ENCODE data around the gene ZNF334. TPM values are rescaled to one million over a fixed set of nuclear protein-coding genes. Genes with fewer than 3 reads are reported as not detected.

The ZNF334 gene
- total RNA-seq, 1 experiment from 2014 or later: 19.5 TPM

DNA sequence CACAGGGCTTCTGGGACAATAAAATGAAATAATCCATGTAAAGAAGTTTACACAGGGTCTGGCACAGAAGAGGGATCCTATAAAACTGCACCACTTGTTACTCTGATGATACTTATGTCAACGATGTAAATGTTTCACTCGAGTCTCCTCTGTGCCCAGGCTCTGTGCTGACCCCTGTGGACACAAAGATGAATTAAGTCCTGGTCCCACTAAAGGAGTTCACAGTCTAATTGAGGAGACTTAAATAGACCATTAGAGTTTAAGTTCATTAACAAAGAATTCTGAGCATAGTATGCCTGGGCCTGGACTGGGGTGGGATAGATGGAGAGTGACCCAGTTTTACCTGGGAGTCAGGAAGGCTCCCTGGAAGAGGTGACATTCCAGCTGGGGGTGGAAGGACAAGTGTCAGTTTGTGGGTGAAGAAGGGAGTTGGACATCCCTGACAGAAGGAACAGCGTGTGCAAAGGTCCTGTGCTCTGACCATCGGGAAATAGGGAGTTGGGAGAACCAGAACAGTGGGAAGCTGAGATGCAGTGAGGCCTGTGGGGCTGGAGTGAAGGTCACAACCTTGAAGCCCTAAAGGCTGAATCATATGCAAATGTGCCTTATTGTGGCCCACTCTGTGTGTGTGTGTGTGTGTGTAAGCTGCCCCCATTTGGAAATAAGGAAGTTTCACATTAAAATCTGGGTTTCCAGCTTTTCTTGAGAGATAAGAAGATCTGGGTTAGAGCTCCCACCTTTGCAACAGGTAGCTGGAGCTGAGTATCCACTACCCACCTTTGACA, 36.0 kb upstream of the ZNF334 start:
- H3K23me2 ChIP-seq (ENCODE audit: insufficient read length, low read depth, low read length, poor library complexity, severe bottlenecking): no peaks in the 10 kb centered on the region
- no peak overlapping the region for H4K8ac ChIP-seq (replicated peaks; ENCODE audit: insufficient read length, low read depth, low read length)
- H3K9me3 ChIP-seq (ENCODE audit: control insufficient read depth, low read depth, low read length): no peaks in the 10 kb centered on the region
- DNase-seq: no peak
- H3K27me3 ChIP-seq (ENCODE audit: insufficient read depth, low read length): no peaks in the 10 kb centered on the region
- no peaks in the 10 kb centered on the region for H3K79me1 ChIP-seq (ENCODE audit: insufficient read depth, low read depth, low read length, poor library complexity, severe bottlenecking)
- H3K9me3 Mint-ChIP-seq: no peaks in the 10 kb centered on the region
- no peak overlapping the region for H3K4me2 ChIP-seq (ENCODE audit: insufficient read depth, insufficient read length, low read length)
- no peak overlapping the region for H2BK15ac ChIP-seq (ENCODE audit: low read depth, low read length)
- no peak overlapping the region for H3K4me3 Mint-ChIP-seq
- no peak overlapping the region for H2BK5ac ChIP-seq (ENCODE audit: insufficient read length, low read length)
- no peak overlapping the region for H3K56ac ChIP-seq (ENCODE audit: insufficient read length, low read depth, low read length)
- H3K4ac ChIP-seq (ENCODE audit: low read depth, low read length): no peak overlapping the region
- no peaks in the 10 kb centered on the region for H3K79me2 ChIP-seq (ENCODE audit: insufficient read depth, low read length)
- no peak overlapping the region for H3K27ac Mint-ChIP-seq
- TF ChIP-seq, protein P1, sequence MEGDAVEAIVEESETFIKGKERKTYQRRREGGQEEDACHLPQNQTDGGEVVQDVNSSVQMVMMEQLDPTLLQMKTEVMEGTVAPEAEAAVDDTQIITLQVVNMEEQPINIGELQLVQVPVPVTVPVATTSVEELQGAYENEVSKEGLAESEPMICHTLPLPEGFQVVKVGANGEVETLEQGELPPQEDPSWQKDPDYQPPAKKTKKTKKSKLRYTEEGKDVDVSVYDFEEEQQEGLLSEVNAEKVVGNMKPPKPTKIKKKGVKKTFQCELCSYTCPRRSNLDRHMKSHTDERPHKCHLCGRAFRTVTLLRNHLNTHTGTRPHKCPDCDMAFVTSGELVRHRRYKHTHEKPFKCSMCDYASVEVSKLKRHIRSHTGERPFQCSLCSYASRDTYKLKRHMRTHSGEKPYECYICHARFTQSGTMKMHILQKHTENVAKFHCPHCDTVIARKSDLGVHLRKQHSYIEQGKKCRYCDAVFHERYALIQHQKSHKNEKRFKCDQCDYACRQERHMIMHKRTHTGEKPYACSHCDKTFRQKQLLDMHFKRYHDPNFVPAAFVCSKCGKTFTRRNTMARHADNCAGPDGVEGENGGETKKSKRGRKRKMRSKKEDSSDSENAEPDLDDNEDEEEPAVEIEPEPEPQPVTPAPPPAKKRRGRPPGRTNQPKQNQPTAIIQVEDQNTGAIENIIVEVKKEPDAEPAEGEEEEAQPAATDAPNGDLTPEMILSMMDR (conservative IDR thresholded peaks at IDR 0.05): peak; percentile 23; the same call in 1 of the 3 replicates
- no peak overlapping the region for H3K27ac ChIP-seq (ENCODE audit: insufficient read length, low read depth, low read length)
- H4K91ac ChIP-seq (ENCODE audit: insufficient read length, low read depth, low read length): no peak overlapping the region
- no peak overlapping the region for H3K23ac ChIP-seq (ENCODE audit: insufficient read length, low read depth, low read length)
- H4K20me1 ChIP-seq (ENCODE audit: control insufficient read depth, insufficient read depth, insufficient read length): no peaks in the 10 kb centered on the region
- H3K14ac ChIP-seq (ENCODE audit: insufficient read depth, low read length): no peak overlapping the region
- no peaks in the 10 kb centered on the region for H3K27me3 Mint-ChIP-seq (ENCODE audit: low read depth)
- H3K4me1 Mint-ChIP-seq: peaks cover 32 to 39% of the 10 kb centered on the region in 2 experiments
- no peak overlapping the region for H2AFZ ChIP-seq (ENCODE audit: low read length)
- H2BK12ac ChIP-seq (ENCODE audit: insufficient read length, low read depth, low read length): no peak overlapping the region
- H2AK5ac ChIP-seq (ENCODE audit: insufficient read length, low read length): no peak overlapping the region
- H3T11ph ChIP-seq (ENCODE audit: low read length): no peak overlapping the region
- H3K4me1 ChIP-seq (ENCODE audit: insufficient read depth, low read length): no peaks in the 10 kb centered on the region; the same call in 1 of the 2 replicates
- no peaks in the 10 kb centered on the region for H3K36me3 Mint-ChIP-seq (ENCODE audit: insufficient read depth in 1 of 3, low read depth in 3 of 3)
- H2BK20ac ChIP-seq (ENCODE audit: low read depth, low read length, poor library complexity, severe bottlenecking): no peak overlapping the region
- no peak overlapping the region for H4K5ac ChIP-seq (ENCODE audit: insufficient read length, low read depth, low read length)
- no peak overlapping the region for H3K9ac ChIP-seq (ENCODE audit: extremely low read depth, insufficient read length, low read length)
- no peak overlapping the region for H3K18ac ChIP-seq (ENCODE audit: insufficient read length, low read depth, low read length)
- H2BK120ac ChIP-seq (ENCODE audit: low read depth, low read length, poor library complexity, severe bottlenecking): no peak overlapping the region
- no CpG with 5 or more reads among the region's 4 CpGs for WGBS (ENCODE audit: extremely low coverage, insufficient read length, low lambda C conversion rate)

Measured in H9 (cell line).